UCSD-AML1 (cell line): Measurements from ENCODE around the gene B3GNT3.
"Not testable (repeated sequence)": the region's sequence is repeated elsewhere in the genome, so short reads cannot be mapped to it uniquely, and the experiment has no call there.

Experiments
- DNase-seq: peaks from one replicate; lab custom pipeline; 2025; ENCODE audit not compliant: unreplicated experiment; lab: John Stamatoyannopoulos, UW

B3GNT3 gene

DNA sequence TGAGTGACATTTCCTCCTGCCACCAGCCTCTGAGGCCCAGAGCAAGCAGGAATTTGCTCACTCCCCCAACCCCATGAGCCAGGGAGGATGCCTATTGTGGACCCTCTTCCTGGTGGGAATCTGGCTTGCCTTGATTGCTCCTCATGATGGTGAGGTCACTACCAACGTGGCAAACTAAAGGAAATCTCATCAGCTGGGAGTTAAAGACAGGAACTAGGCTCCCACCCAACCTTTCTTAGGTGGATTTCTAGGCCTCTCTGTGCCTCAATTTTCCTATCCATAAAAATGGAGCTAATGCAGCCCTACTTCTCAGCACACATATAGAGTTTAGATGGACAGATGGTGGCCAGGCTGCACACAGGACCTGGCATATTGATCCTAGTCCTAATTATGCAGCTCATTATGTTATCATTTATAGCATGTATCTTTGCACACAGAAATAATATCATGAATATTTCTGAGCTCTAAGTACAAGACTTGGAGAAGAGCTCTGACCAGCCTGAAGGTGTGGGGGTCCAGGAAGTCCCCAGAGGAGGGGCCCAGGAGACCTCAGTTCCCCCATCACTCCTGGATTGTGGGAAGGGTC is 2.0 kb downstream of the B3GNT3 start:
- DNase-seq, result no peak

DNA sequence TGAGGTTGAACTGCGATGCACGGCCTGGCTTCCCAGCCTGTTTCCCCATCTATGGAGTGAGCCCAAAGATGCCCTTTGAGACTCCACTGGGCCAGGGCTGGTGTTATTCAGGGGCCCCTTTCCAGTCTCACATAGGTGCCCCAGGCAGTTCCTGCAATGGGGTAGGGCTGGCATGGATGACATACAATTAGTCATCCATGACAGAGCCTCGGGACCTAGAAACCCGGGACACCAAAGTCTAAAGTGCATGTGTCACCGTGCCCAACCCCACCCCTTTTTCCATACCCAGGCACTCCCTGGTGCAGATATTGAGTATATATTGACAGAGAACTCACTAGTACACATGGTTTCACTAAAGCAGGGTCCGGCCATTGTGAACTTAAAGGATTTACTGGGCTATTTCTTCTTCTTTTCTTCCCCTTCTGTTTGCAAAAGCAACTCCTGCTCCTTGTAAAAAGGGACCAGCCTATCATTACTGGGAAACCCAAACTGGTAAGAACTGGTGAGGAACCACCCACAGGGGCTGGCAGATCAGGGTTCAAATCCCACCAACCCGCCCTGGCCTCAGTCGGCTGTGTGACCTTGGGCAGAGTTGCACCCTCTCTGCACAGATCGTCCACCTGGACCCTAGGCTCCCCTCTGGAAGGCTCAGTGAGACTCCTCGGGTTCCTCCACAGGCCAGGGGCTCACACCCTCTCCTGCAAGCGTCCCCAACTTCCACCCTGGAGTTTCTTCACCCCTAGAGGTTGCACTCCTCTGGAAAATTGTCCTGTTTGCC is 2.7 kb downstream of the B3GNT3 start:
- no peak for DNase-seq

DNA sequence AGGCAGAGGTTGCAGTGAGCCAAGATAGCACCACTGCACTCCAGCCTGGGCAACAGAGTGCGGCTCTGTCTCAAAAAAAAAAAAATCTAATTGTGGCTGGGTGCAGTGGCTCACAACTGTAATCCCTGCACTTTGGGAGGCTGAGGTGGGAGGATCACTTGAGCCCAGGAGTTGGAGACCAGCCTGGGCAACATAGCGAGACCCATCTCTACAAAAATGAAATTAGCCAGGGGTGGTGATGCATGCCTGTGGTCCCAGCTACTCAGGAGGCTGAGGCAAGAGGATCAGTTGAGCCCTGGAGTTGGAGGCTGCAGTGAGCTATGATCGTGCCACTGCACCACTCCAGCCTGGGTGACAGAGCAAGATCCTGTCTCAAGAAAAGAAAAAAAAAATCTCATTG is 3.7 kb downstream of the B3GNT3 start:
- DNase-seq, result not testable (repeated sequence)

DNA sequence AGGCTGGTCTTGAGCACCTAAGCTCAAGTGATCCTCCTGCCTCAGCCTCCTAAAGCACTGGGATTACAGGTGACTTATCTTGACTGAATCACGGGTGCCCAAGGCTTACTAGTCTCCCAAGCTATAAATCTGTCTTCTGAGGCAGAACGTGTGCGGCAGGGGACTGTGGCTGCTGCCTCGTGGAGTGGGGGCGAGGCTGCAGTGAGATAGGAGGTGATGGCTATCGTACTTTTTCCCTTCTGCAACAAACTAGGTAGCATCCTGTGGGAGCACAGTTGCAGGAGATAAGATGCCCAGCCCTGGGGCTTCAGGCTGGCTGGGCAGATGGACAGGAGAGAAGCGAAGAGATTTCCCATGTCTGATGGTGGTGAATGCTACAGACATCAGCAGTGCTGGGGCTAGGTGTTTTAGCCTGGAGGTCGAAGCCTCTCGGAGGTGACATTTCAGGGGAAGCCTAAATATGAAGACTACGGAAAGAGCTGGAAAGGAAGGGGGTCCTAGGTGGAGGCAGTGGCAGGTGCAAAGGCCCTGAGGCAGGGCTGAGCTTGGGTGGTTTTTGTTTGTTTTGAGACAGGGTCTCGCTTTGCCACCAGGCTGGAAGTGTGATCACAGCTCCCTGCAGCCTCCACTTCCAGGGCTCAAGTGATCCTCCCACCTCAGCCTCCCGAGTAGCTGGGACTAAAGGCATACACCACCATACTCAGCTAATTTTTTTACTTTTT is 7.4 kb downstream of the B3GNT3 start:
- DNase-seq, result no peak

DNA sequence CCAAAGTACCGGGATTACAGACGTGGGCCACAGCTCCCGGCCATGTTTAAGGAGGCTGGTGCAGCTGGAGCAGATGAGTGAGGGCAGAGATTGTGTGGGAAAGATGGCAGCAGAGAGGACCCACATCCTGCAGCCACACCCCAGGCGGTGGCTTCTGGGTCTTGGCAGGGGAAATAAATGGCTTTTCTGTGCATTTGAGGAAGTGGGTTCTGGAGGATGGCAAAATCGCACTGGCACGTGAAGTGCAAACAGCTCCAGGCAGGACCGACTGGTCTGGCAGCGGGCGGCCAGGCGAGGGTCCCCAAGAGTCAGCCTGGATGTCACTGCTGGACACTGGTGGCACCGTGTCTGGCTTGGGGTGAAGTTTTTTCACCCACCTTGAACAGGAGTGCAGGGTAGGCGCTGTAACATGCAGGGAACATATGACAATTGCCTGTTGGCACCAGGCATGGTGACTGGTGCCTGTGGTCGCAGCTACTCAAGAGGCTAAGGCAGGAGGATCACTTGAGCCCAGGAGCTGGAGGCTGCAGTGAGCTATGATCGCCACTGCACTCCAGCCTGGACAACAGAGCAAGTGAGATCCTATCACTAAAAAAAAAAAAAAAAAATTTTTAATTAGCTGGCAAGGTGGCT is 8.4 kb downstream of the B3GNT3 start:
- peak; percentile 65 for DNase-seq

DNA sequence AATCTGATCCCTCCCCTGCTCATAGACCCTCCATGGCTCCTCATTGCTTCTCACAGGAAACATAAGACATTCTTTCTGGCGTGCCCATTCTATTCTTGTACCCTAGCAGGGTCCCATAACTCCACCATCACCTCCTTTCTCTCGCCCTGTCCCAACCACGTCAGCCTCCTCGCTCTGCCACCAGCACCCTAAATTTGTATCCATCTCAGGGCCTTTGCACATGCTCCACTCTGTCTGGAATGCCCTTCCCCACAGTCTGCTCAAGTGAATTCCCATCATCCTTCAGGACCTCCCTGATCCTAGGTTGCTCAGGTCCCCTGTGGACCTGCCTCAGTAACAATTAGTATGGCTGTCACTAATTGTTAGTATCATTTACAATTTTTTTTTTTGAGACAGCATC is 10.5 kb downstream of the B3GNT3 start:
- no peak for DNase-seq

DNA sequence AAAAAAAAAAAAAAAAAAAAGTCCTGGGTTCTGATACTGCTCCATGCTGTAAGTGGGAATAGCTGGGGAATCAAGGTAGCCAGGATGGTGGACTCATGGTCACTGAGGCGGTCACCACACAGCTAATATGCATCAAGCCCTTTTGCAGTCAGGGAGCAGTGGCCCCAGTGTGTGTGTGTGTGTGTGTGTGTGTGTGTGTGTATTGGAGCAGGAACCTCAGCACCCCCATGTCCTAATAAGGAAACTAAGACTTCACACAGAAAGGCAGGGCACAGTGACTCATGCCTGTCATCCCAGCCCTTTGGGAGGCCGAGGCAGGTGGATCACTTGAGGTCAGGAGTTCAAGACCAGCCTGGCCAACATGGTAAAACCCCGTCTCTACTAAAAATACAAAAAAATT is 12.0 kb downstream of the B3GNT3 start:
- DNase-seq, result no peak

DNA sequence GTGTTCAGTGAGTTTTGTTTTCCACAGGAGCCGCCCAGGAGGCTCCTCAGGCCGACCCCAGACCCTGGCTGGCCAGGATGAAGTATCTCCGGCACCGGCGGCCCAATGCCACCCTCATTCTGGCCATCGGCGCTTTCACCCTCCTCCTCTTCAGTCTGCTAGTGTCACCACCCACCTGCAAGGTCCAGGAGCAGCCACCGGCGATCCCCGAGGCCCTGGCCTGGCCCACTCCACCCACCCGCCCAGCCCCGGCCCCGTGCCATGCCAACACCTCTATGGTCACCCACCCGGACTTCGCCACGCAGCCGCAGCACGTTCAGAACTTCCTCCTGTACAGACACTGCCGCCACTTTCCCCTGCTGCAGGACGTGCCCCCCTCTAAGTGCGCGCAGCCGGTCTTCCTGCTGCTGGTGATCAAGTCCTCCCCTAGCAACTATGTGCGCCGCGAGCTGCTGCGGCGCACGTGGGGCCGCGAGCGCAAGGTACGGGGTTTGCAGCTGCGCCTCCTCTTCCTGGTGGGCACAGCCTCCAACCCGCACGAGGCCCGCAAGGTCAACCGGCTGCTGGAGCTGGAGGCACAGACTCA is 12.9 kb downstream of the B3GNT3 start:
- DNase-seq, result no peak

DNA sequence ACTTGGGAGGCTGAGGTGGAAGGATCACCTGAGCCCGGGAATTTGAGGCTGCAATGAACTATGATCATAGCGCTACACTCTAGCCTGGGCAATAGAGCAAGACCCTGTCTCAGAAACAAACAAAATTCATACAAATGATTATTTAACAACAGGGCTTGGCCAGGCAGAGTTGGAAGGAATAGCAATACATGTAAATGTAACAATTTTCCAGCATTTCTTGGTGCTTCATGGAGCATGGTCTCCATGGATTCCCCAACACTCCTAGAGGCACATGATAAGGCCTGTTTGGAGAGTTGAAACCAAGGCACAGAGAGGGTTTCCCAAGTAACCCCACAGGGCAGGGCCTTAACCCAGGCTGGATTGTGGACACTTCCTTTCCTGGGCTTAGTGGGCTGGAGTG is 16.2 kb downstream of the B3GNT3 start:
- DNase-seq, result no peak

DNA sequence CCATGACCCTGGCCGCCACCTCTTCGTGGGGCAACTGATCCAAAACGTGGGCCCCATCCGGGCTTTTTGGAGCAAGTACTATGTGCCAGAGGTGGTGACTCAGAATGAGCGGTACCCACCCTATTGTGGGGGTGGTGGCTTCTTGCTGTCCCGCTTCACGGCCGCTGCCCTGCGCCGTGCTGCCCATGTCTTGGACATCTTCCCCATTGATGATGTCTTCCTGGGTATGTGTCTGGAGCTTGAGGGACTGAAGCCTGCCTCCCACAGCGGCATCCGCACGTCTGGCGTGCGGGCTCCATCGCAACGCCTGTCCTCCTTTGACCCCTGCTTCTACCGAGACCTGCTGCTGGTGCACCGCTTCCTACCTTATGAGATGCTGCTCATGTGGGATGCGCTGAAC is 16.7 kb downstream of the B3GNT3 start:
- no peak for DNase-seq

DNA sequence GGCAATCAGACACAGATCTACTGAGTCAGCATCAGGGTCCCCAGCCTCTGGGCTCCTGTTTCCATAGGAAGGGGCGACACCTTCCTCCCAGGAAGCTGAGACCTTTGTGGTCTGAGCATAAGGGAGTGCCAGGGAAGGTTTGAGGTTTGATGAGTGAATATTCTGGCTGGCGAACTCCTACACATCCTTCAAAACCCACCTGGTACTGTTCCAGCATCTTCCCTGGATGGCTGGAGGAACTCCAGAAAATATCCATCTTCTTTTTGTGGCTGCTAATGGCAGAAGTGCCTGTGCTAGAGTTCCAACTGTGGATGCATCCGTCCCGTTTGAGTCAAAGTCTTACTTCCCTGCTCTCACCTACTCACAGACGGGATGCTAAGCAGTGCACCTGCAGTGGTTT is 17.2 kb downstream of the B3GNT3 start:
- no peak for DNase-seq

DNA sequence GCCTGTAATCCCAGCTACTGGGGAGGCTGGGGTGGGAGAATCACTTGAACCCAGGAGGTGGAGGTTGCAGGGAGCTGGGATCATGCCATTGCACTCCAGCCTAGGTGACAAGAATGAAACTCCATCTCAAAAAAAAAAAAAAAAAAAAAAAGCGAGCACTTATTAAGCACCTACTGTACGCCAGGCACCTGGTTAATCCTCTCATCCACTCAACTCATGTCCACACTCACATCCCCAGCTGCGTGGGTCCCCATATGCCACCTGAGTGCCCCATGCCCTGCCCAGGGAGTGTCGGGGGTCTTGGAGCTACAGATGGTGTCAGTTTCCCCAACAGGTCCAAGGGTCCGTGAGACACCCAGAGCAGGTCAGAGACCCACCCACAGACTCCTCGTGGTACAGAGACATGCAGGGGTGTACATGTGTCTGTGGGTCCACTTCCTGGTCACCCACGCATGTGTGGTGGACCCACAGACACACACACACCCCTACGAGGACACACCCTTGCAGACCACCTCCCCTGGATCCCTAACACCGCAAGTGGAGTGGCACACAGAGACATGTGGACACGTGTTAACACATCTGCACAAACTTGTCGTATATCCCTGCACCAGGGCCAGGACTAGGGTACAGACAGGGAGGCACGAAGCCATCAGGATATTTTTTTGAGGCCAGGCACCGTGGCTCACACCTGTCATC is 22.9 kb downstream of the B3GNT3 start:
- no peak for DNase-seq

DNA sequence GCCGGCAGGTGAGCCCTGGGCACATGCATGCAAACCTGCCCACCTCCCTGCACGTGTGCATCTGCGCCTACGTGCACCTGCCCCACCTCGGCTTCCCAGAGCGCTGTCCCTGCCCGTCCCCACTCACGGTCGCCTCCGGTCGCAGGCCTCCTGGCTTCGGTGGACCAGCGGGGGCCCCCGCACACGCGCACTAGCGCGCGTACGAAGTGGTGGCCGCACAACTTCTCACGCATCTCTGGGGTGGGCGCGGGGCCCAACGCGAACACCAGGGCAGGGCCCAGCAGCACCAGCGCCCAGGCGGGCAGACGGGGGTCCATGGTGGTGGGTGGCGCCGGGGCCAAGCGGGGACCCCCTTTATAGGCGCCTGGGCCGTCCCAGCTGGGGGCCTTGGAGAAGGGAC is 26.3 kb downstream of the B3GNT3 start, which contains the start of gene INSL3:
TSS of gene INSL3 (minus strand) at position 330 of the 400 bp plus-strand sequence. CDS start at position 317, 13 bp downstream.
- DNase-seq, result no peak

DNA sequence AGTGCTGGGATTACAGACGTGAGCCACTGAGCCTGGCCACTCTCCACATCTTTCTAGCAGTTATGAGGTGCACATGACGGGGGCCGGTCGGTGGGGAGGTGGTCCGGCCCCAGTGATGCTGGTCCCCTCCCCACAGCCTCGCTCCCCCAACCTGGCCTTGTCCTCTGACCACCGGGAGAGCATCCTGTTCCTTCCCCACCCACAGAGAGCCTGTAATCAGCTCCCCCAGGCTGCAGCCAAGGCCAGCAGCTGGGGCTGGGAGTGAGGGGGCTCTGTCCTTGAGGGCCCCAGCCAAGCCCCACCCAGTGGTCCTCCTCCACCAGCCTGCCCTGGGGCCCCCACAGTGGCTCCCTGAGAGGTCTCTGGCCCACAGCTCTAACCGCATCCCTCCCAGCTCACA is 29.4 kb downstream of the B3GNT3 start:
- no peak for DNase-seq

DNA sequence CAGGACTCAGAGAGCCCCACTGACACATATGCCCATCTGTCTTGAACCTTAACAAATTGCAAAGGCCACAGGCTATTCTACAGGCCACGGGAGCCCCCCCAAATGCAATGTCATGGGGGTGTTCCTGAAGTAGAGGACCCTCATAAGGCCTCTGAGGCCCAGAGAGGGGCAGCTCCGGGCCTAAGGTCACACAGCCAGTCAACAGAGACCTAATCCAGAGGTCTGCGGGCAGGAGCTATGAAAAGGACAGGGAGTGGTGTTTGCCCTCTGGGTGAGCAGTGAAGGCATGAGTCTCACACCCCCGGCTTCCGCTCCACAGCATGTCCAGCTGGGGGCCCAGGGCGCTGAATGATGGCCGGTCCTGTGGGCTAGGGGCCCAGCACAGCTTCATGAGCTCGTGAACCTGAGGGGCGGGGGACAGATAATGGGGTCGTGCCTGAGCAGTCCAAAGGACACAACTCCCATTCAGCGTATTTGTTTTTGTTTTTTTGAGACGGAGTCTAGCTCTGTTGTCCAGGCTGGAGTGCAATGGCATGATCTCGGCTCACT is 31.6 kb downstream of the B3GNT3 start:
- no peak for DNase-seq

DNA sequence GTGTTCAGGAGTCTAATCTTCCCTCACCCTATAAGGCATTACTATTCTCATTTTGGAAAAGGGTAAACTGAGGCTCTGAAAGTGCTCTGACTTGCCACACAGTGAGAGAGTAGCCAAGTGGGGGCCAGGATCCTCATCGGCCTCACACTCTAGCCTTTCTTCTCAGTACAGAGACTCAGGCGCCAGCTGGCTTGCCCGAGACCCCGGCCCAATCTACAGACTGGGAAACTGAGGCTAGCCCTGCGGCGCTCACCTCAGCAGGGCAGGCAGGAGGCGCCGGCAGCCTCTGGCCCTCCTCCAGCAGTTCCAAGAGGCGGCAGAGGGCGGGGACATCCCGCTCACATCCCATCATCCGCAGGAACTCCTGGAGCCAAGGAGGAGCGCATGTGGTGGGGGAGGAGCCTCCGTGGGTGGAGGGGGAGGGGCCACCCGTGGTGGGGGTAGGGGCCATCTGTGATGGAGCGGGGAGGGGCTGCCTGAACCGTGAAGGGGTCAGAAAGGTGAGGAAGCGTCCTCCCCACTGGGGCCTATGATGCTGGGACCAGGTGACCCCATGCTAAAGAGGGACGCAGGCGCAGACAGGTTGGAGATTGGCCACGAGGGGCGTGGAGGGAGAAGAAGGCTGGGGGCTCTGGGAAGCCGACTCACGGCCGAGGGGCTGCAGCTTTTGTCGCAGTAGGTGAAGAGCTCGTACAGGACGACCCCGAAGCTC is 35.1 kb downstream of the B3GNT3 start:
- no peak for DNase-seq

DNA sequence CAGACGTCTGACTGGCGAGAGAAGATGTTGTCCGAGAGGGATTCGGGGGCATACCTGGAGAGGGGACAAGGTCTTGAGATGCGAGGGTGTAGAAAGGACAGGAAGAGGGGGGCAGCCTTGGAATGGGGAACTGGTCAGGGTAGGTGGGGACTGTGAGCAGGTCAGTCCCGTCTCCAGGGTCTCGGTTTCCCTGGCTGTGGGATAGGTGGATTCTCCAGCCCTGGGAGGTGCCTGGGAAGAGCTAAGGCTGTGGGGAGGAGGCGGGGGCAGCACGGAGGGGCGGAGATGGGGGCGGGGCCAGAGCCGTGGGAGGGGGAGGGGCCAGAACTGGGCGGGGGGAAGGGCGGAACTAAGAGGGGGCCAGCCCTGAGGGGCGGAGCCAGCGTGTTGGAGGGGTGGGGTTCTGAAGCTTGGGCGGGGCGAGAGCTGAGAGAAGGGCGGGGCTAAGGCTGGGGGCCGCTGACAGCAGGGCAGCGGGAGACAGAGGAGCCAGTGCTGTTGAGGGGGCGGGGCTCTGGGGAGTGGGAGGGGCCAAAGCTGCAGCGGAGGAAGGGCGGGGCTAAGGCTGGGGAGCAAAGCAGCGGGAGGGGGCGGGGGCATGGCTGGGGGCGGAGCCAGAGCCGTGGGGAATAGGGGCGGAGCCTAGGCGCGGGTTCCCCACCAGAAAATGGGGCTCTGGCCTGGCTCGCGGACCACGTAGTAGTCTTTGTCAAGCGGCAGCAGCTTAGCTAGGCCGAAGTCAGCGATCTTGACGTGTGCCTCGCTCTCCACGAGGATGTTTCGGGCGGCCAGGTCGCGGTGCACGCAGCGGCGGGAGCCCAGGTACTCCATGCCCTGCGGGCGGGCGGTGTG is 35.9 kb downstream of the B3GNT3 start:
- peak; percentile 21 for DNase-seq

DNA sequence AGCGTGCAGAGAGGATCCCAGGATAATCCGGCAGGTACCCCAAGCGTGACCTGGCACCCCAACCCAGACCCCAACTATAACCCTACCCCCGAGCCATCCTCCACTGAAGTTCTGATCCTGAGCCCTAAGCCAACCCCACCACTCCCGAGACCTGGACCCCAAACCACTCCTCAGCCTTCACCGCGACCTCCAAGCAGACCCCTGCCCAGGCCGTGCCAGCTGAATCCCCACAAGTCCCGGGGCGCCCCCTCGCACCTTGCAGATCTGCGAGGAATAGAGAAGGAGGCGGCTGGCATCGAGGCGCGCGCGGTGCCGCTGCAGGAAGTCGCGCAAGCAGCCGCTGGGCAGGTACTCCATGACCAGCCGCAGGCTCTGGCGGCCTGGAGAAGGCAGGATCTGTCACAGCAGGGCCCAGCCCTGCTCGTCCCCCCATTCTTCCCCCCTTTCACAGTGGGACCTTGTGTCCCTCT is 36.5 kb downstream of the B3GNT3 start:
- no peak for DNase-seq
